ENCODE data around the gene DENND1A.
A peak's percentile ranks its signal among the peaks of the same experiment; 100 is the strongest.
"Not testable (repeated sequence)": the region's sequence is repeated elsewhere in the genome, so short reads cannot be mapped to it uniquely, and the experiment has no call there.

DENND1A gene

GRCh38 chr9:123923377-123923776, 6.5 kb downstream of the DENND1A start:
- DNase-seq (ENCODE audit: low spot score), result no peak

GRCh38 chr9:123922911-123923310, 7.0 kb downstream of the DENND1A start:
- no peak for DNase-seq (ENCODE audit: low spot score)

DNA sequence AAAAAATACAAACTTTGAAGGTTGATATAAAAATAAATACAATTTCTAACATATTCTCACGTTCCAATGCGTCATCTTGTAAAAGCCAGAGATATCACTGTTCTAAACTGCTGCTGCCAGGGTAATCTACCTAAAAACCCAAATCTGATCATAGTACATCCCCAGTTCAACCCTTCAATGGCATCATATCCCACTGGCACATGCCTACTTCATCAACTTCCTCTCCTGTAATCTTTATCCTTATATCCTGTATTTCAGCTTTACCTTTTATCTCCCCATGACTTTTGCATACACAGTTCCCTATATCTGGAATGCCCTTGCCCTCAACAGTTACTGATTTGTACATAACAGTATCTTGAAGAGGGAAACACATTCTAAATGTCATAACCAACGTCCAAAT, 7.5 kb downstream of the DENND1A start:
- DNase-seq (ENCODE audit: low spot score), result no peak

- no peak for DNase-seq (ENCODE audit: low spot score)
Observed at GRCh38 chr9:123914517-123915196, 15.3 kb downstream of the DENND1A start.

DNA sequence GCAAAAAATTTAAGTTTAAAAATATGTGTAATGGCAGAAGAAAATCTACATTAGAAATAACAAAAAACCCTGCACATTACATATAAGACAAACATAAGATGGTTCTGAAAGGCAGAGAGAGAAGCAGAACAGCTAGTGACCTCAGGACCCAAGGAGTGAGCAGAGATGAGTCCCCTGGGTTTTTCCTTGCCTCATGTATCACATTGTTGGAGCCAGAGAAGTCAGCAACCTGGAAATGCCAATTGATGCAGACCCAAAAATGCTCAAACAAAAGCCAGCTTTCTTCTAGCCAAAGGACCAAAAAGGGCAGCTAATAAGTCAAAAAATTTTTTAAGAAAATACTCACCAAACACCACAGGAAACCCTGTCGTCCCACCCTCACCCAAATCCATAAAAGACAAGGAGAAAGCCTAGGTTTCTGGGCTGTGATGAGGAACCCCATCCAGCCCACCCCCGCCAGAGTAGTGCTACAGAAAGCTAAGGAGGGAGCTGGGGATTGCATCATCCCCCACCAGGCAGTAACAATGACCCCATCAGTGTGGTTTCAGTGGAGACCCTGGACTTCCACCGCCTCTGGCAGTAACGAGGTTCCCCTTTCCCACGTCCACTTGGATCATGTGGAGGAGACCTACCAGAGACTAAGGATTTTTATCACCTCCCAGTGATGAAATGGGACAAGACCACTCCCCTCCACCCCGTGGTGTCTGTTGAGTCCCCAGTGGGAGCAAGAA, 17.6 kb downstream of the DENND1A start:
- no peak for DNase-seq (ENCODE audit: low spot score)

- DNase-seq (ENCODE audit: low spot score), result no peak
Observed at GRCh38 chr9:123911024-123911423, 18.9 kb downstream of the DENND1A start.

GRCh38 chr9:123909192-123909591, 20.7 kb downstream of the DENND1A start:
- not testable (repeated sequence) for DNase-seq (ENCODE audit: low spot score)

GRCh38 chr9:123903550-123903949, 26.4 kb downstream of the DENND1A start:
- DNase-seq (ENCODE audit: low spot score), result not testable (repeated sequence)

GRCh38 chr9:123894822-123895221, 35.1 kb downstream of the DENND1A start:
- DNase-seq (ENCODE audit: low spot score), result no peak

DNA sequence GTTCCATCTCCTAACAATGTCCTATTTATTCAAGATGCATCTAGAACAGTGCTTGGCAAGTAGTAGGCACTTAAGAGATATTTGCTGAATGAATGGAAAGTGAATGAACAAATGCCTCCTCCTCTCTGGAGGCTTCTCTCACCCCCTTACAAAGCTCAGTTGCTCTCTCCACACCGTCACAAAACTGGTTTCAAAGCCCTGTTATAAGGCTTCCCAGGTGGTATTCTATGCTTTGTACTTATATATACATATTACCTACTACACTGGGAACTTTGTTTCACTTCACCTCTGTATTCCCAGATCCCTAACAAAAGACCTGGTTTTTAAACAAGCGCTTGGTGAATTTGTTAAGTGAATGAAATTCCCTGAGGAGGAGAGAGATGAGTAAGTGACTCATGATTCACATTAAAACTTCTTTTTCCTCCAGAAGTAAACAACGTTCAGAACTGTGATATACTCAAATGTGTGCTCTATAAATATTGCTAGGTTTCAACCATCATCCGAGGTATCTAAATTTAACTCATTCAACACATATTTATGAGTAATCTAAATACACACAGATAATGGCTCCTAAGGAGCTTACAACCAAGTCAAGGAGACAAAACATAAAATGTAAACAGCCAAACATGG, 36.0 kb downstream of the DENND1A start:
- DNase-seq (ENCODE audit: low spot score), result no peak

- DNase-seq (ENCODE audit: low spot score), result no peak
Observed at GRCh38 chr9:123893115-123893514, 36.8 kb downstream of the DENND1A start.

DNA sequence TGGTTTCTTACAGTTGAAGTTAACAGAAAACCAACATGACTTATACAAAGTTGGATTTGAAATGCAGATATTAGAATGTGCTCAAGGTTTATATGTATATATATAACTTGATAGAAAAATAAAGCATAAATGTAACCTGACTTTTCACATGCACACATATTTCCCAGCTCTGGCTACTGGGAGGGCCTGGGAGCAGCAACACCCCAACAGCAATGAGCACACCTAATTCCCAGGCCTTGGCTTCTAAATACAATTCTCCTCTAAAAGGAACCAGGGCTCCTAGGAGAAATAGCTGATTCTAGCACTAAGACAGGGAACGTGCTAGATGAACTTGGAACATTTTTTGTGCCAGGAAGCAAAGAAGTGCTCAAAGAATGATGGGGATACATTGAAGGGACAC, 42.1 kb downstream of the DENND1A start:
- DNase-seq (ENCODE audit: low spot score), result no peak

DNA sequence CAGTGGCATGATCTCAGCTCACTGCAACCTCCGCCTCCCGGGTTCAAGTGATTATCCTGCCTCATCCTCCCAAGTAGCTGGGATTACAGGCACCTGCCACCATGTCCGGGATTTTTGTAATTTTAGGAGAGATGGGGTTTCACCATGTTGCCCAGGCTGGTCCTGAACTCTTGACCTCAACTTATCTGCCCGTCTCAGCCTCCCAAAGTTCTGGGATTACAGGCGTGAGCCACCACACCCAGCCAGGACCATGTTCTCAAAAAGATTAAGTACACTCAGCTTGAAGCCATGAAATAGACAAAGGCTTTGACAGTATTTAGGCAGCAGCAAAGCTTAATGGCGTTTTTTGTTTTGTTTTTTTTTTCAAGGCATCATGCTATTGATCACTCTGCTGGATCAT, 44.1 kb downstream of the DENND1A start:
- DNase-seq (ENCODE audit: low spot score), result not testable (repeated sequence)

GRCh38 chr9:123883634-123884033, 46.3 kb downstream of the DENND1A start:
- DNase-seq (ENCODE audit: low spot score), result no peak

- no peak for DNase-seq (ENCODE audit: low spot score)
Observed at GRCh38 chr9:123881604-123882003, 48.3 kb downstream of the DENND1A start.

- no peak for DNase-seq (ENCODE audit: low spot score)
Observed at GRCh38 chr9:123880420-123880819, 49.5 kb downstream of the DENND1A start.

DNA sequence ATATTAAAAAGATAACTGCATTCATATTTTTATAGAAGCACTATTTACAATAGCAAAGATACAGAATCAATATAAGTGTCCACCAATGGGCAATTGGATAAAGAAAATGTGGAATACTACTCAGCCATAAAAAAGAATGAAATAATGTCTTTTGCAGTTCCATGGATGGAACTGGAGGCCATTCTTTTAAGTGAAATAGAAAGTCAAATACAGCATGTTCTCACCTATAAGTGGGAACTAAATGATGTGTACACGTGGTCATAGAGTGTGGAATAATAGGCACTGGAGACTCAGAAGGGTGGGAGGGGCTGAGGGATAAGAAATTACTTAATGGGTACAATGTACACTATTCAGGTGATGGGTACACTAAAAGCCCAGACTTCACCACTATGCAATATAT, 53.2 kb downstream of the DENND1A start:
- DNase-seq (ENCODE audit: low spot score), result no peak

DNA sequence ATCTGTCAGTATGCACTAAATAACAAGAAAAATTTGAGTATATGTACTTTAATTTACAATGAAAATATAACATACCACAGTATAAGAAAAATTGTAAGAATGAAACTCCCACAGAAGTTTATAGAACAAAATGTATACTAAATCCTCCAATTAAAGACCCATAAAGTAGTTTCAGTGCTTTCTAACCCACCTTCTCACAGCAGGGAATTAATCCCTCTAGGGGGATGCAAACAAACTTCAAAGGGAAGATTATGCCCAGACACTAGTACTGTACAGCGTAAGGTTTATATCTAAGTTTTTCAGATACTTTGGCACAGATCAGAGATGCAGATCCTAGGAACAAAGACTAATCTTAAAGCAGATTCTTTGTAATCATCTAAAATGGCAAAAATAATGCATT, 57.2 kb downstream of the DENND1A start:
- DNase-seq (ENCODE audit: low spot score), result no peak

- peak; percentile 10 for DNase-seq (ENCODE audit: low spot score)
Observed at GRCh38 chr9:123871781-123872180, 58.1 kb downstream of the DENND1A start.

GRCh38 chr9:123868002-123868401, 61.9 kb downstream of the DENND1A start:
- DNase-seq (ENCODE audit: low spot score), result no peak

DNA sequence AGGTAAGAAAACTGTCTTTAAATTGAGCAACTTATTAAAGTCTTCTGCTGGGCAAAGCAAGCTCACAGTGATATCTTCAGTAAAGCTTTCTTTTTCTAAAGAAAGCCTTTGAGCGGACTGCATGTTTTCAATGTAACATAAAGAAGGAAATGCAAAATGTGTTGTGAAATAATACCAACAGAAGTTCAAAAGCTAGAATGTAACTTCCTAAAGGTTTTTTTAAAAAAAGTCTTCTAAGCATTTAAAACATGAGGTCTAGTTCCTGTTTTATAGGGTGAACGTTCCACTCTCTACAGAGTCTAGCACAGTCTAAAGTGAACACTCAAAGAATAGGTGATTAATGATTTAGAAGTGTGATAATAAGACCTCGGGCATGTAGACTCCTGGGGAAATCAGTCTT, 62.9 kb downstream of the DENND1A start:
- no peak for DNase-seq (ENCODE audit: low spot score)

DNA sequence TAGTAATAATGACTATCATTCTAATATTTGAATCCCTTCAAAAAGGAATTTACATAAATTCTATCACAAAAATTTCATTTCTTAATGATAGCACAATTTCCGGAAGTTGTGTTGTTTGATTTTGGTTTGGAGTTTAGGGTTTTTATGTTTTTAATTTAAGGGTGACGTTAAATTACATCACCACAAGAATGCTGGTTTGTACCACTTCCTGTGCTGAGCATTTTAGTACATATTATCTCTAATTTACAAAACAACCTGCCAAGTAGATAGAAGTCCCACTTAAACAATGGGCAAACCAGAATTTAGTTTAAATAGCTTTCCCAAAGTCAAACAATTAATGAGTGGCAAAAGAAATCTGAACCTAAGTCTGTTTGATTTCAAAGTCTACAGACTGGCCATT, 63.4 kb downstream of the DENND1A start:
- no peak for DNase-seq (ENCODE audit: low spot score)

Data from cerebellar cortex (tissue), 1 donor.